Fibroblast of lung (primary cell): ENCODE data around the gene CXCR1. TPM values are rescaled to one million over a fixed set of nuclear protein-coding genes. Genes with fewer than 3 reads are reported as not detected.
A peak's percentile ranks its signal among the peaks of the same experiment; 100 is the strongest.

Source experiments
- DNase-seq, 2 donors: peaks; one replicate each; pipeline versions ENCODE4 v3.0.0 to v3.0.0-alpha.2; 2010; ENCODE audit warnings: low read depth in 2 of 2
- H2AFZ ChIP-seq: 2 replicates; pipeline ENCODE4 v1.5.1; 2012; ENCODE audit warnings: low read length, control low read depth, inconsistent platforms
- H3K27ac ChIP-seq: 2 replicates; pipeline ENCODE4 v1.5.1; 2011; ENCODE audit warnings: low read length, control low read depth; ENCODE audit not compliant: insufficient read depth
- H3K27me3 ChIP-seq: 2 replicates; pipeline ENCODE4 v1.5.1; 2011; ENCODE audit warnings: mild to moderate bottlenecking, low read length; ENCODE audit not compliant: control insufficient read depth, insufficient read depth
- H3K36me3 ChIP-seq: 2 replicates; pipeline ENCODE4 v1.5.1; 2011; ENCODE audit warnings: low read length; ENCODE audit not compliant: control insufficient read depth, insufficient read depth
- H3K4me1 ChIP-seq: 2 replicates; pipeline ENCODE4 v1.5.1; 2011; ENCODE audit warnings: low read length; ENCODE audit not compliant: control insufficient read depth, insufficient read depth; ENCODE audit errors: extremely low read depth
- H3K4me2 ChIP-seq: 2 replicates; pipeline ENCODE4 v1.5.1; 2011; ENCODE audit warnings: low read length, control low read depth; ENCODE audit not compliant: insufficient read depth; ENCODE audit errors: extremely low read depth
- H3K4me3 ChIP-seq, 4 experiments: fragments of 200-600 bp in 1 of 4; sonication (generic) in 1 of 4; replicated peaks in 1 of 4; 2 replicates each; pipeline ENCODE4 v1.5.1; 2011 to 2016; ENCODE audit warnings: low read length in 4 of 4, low read depth in 3 of 4, mild to moderate bottlenecking in 3 of 4, control low read depth in 2 of 4, inconsistent platforms in 1 of 4, mixed read lengths in 1 of 4; ENCODE audit not compliant: insufficient read depth in 1 of 4; ENCODE audit errors: control extremely low read depth in 1 of 4
- H3K79me2 ChIP-seq: 2 replicates; pipeline ENCODE4 v1.5.1; 2012; ENCODE audit warnings: mild to moderate bottlenecking, low read length, inconsistent platforms; ENCODE audit not compliant: control insufficient read depth, insufficient read depth
- H3K9ac ChIP-seq: 2 replicates; pipeline ENCODE4 v1.5.1; 2011; ENCODE audit warnings: mild to moderate bottlenecking, low read length, control low read depth; ENCODE audit not compliant: insufficient read depth
- H3K9me3 ChIP-seq: 2 replicates; pipeline ENCODE4 v1.5.1; 2012; ENCODE audit warnings: low read depth, low read length; ENCODE audit not compliant: control insufficient read depth, insufficient read depth
- H4K20me1 ChIP-seq: 2 replicates; pipeline ENCODE4 v1.5.1; 2011; ENCODE audit warnings: low read length; ENCODE audit not compliant: control insufficient read depth, insufficient read depth; ENCODE audit errors: extremely low read depth
- CTCF ChIP-seq, 2 donors: IDR thresholded peaks in 1 of 2; conservative IDR thresholded peaks in 1 of 2; 1 replicate in 1 of 2; 2 replicates in 1 of 2; pipeline ENCODE4 v1.5.1; 2011 to 2012; ENCODE audit warnings: low read length in 2 of 2, control low read depth in 1 of 2, inconsistent platforms in 1 of 2, low read depth in 1 of 2, mild to moderate bottlenecking in 1 of 2
- EZH2 ChIP-seq: IDR thresholded peaks from 2 replicates; pipeline ENCODE4 v1.5.1; 2012; ENCODE audit warnings: low read length, control low read depth, mild to moderate bottlenecking; ENCODE audit errors: missing control alignments
- polyA plus RNA-seq, 2 donors: library from polyadenylated mRNA; depleted of rRNA in 1 of 2; stranded (reverse) in 1 of 2; unstranded in 1 of 2; fragments of >200 nt; gene quantifications; 2 replicates each; pipeline ENCODE4 v1.2.1, GENCODE V29; 2011 to 2012; ENCODE audit warnings: missing spikeins in 1 of 2
- total RNA-seq: library from RNA; depleted of rRNA; stranded (reverse); fragments of >200 nt; gene quantifications from 2 replicates; pipeline ENCODE4 v1.2.1, GENCODE V29; 2014

CXCR1 gene
- total and polyA plus RNA-seq, 2 donors (not counting 1 experiment from before 2014, with no cell fraction given), result not detected

GRCh38 chr2:218149098-218149497 is 17.7 kb downstream of the CXCR1 start:
- TF ChIP-seq EZH2, result no peak
- no peak for TF ChIP-seq CTCF (conservative IDR thresholded peaks at IDR 0.05 in 1 of 2, IDR thresholded peaks at IDR 0.05 in 1 of 2; ENCODE audit: low read depth in 1 of 2, low read length in 2 of 2)
- H3K36me3 ChIP-seq, result no peaks in the 10 kb centered on the region
- H3K9me3 ChIP-seq, result no peaks in the 10 kb centered on the region
- no peak for DNase-seq
- H3K27ac ChIP-seq, result no peak overlapping the region
- H3K4me2 ChIP-seq, result no peak overlapping the region
- H3K27me3 ChIP-seq, result peaks cover 9% of the 10 kb centered on the region
- H3K4me1 ChIP-seq, result no peaks in the 10 kb centered on the region
- no peaks in the 10 kb centered on the region for H3K79me2 ChIP-seq
- H2AFZ ChIP-seq, result no peak overlapping the region
- H4K20me1 ChIP-seq, result no peaks in the 10 kb centered on the region
- H3K9ac ChIP-seq, result no peak overlapping the region
- H3K4me3 ChIP-seq, result no peak overlapping the region

- no peaks in the 10 kb centered on the region for H4K20me1 ChIP-seq
- peak in 1 of 2 donors; percentile 28 for DNase-seq
- no peak overlapping the region for H2AFZ ChIP-seq
- no peaks in the 10 kb centered on the region for H3K9me3 ChIP-seq
- TF ChIP-seq CTCF (conservative IDR thresholded peaks at IDR 0.05 in 1 of 2, IDR thresholded peaks at IDR 0.05 in 1 of 2; ENCODE audit: low read depth in 1 of 2, low read length in 2 of 2) (no peak), EZH2 (no peak)
- no peaks in the 10 kb centered on the region for H3K36me3 ChIP-seq
- no peaks in the 10 kb centered on the region for H3K79me2 ChIP-seq
- peaks cover 3% of the 10 kb centered on the region for H3K27me3 ChIP-seq
- no peak overlapping the region for H3K9ac ChIP-seq
- H3K4me2 ChIP-seq, result no peak overlapping the region
- H3K27ac ChIP-seq, result no peak overlapping the region
- no peak overlapping the region for H3K4me3 ChIP-seq
- H3K4me1 ChIP-seq, result no peaks in the 10 kb centered on the region
Observed at GRCh38 chr2:218146056-218146455, 20.7 kb downstream of the CXCR1 start.

DNA sequence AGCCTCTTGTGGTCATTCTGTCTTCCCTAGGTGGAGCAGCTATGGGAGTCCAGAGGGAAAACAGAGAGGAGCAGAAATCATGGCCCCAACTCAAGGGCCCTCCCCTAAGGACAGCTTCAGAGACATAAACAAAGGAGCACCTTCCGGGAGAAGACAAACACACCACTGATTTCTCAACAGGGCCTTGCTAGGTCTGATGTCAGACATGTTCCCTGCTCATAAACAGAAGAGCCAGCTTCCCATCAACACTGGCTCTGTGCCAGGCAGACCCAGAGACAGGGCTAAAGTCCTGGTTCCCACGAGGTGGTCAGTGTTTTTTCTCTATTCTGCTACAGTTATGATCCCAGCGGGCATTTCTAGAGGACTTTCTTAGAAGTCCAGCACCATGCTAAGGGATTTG is 21.6 kb downstream of the CXCR1 start:
- H3K27ac ChIP-seq, result no peak overlapping the region
- no peaks in the 10 kb centered on the region for H3K4me1 ChIP-seq
- H2AFZ ChIP-seq, result no peak overlapping the region
- H3K79me2 ChIP-seq, result no peaks in the 10 kb centered on the region
- peaks cover 3% of the 10 kb centered on the region for H3K27me3 ChIP-seq
- peak in 1 of 2 donors; percentile 25 for DNase-seq
- no peak overlapping the region for H3K9ac ChIP-seq
- no peaks in the 10 kb centered on the region for H3K36me3 ChIP-seq
- no peak overlapping the region for H3K4me2 ChIP-seq
- no peaks in the 10 kb centered on the region for H3K9me3 ChIP-seq
- no peak for TF ChIP-seq CTCF (conservative IDR thresholded peaks at IDR 0.05 in 1 of 2, IDR thresholded peaks at IDR 0.05 in 1 of 2; ENCODE audit: low read depth in 1 of 2, low read length in 2 of 2)
- TF ChIP-seq EZH2, result no peak
- no peak overlapping the region for H3K4me3 ChIP-seq
- H4K20me1 ChIP-seq, result no peaks in the 10 kb centered on the region
